Measurements from ENCODE around the gene MAN1C1. TPM values are rescaled to one million over a fixed set of nuclear protein-coding genes. Genes with fewer than 3 reads are reported as not detected.
"Not testable (repeated sequence)": the region's sequence is repeated elsewhere in the genome, so short reads cannot be mapped to it uniquely, and the experiment has no call there.

Gene MAN1C1
- total and polyA plus RNA-seq, 10 of the 15 experiments (the other 5 are each of a cell fraction or from before 2014, with no cell fraction given), result 0.12 to 0.56 (median 0.22) TPM; not detected in 3

DNA sequence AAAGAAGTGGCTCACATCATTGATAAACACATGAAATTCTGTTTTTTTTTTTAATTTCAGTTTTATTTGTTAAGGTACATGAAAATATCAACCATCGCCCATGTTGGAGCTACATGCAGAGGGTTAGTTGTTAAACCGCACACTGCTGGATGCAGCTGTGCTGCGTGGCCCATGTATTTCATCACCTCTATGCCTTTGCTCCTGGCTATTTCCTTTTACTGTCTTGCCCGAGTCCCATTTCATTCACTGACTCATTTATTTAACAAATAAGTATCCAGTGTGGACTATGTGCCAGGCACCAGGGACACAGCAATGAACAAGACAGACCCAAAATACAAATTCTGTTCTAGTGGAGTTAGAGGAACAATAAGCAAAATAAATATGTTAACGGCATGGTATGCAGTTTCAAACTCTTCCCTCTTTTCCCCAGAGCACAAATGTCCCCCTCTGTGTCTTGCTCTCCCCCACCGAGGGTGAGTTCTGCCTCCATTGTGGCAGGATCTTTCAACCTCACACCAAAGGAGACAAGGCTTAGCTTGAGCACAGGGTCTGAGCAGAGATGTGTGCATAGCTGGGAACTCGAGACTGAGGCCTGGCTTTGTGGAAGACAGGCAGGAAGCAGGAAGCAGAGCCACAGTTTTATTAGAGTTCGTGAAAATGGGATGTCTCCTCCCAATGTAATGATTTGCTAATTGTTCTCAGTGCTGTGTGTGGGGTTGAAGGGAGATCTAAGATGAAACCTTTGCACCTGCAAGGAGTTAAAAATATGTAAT, 44.6 kb downstream of the MAN1C1 start (continued):
- TF ChIP-seq ZNF207 (IDR thresholded peaks at IDR 0.05; ENCODE audit: borderline replicate concordance) (no peak), CREB1 (IDR thresholded peaks at IDR 0.05; ENCODE audit: low read depth) (no peak), JUND (IDR thresholded peaks at IDR 0.05; ENCODE audit: low read depth, low read length) (no peak)
- TF ChIP-seq, protein P1, sequence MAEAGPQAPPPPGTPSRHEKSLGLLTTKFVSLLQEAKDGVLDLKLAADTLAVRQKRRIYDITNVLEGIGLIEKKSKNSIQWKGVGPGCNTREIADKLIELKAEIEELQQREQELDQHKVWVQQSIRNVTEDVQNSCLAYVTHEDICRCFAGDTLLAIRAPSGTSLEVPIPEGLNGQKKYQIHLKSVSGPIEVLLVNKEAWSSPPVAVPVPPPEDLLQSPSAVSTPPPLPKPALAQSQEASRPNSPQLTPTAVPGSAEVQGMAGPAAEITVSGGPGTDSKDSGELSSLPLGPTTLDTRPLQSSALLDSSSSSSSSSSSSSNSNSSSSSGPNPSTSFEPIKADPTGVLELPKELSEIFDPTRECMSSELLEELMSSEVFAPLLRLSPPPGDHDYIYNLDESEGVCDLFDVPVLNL (IDR thresholded peaks at IDR 0.05; ENCODE audit: low read depth, low read length), result no peak
- TF ChIP-seq, protein P2, sequence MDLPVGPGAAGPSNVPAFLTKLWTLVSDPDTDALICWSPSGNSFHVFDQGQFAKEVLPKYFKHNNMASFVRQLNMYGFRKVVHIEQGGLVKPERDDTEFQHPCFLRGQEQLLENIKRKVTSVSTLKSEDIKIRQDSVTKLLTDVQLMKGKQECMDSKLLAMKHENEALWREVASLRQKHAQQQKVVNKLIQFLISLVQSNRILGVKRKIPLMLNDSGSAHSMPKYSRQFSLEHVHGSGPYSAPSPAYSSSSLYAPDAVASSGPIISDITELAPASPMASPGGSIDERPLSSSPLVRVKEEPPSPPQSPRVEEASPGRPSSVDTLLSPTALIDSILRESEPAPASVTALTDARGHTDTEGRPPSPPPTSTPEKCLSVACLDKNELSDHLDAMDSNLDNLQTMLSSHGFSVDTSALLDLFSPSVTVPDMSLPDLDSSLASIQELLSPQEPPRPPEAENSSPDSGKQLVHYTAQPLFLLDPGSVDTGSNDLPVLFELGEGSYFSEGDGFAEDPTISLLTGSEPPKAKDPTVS (IDR thresholded peaks at IDR 0.05; ENCODE audit: low read depth, low read length), result no peak

DNA sequence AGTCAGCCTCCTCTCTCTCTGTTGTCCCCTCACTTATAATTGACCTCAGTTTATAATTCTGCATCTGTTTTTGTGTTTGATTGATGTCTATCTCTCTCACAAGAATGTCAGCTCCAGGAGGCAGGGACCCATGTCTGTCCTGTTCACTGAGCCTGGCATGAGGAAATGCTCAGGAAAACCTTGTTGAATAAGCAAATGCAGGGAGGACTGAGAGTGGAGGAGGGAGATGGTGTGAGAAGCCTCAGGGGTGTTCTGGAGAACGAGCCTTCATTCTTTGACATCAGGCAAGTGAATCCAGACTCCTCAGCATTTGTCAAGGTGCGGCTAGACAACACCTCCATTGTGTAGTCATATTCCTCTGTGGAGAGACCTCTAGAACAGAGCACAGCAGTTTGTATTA, 45.5 kb downstream of the MAN1C1 start:
- DNase-seq (ENCODE audit: low read depth, low spot score), result no peak
- Histone ChIP-seq H3K9ac (ENCODE audit: control insufficient read depth, insufficient read depth, low read length) (no peak overlapping the region), H2AFZ (ENCODE audit: control insufficient read depth, low read depth, low read length) (no peak overlapping the region), H4K20me1 (ENCODE audit: control insufficient read depth, insufficient read depth) (no peaks in the 10 kb centered on the region), H3K36me3 (ENCODE audit: control insufficient read depth in 2 of 2, insufficient read depth in 2 of 2, low read length in 1 of 2) (no peaks in the 10 kb centered on the region), H3K4me2 (ENCODE audit: control insufficient read depth, insufficient read depth) (no peak overlapping the region), H3K4me3 (no peak overlapping the region), H3K27ac (ENCODE audit: control insufficient read depth, insufficient read depth) (no peak overlapping the region), H3K79me2 (ENCODE audit: control insufficient read depth, insufficient read depth, low read length) (no peaks in the 10 kb centered on the region), H3K9me3 (replicated peaks; ENCODE audit: control insufficient read depth, insufficient read depth, low read length) (no peaks in the 10 kb centered on the region), H3K4me1 (ENCODE audit: control insufficient read depth, insufficient read depth, low read length) (no peaks in the 10 kb centered on the region), H3K27me3 (replicated peaks in 1 of 2; ENCODE audit: control insufficient read depth in 2 of 2, insufficient read depth in 2 of 2, low read length in 1 of 2) (peaks cover 0 to 7% of the 10 kb centered on the region in 2 experiments; a peak in 3 of 4 replicates)
- TF ChIP-seq MXI1 (IDR thresholded peaks at IDR 0.05; ENCODE audit: low read depth, low read length) (no peak), NFIC (IDR thresholded peaks at IDR 0.05; ENCODE audit: low read depth, low read length) (no peak), YY1 (IDR thresholded peaks at IDR 0.05; ENCODE audit: low read depth, low read length) (no peak)
- intact Hi-C loops (cut with micrococcal nuclease; ENCODE audit: unreplicated experiment) (no loop called here), in situ Hi-C loops (cut with MboI) (no loop called here)
- WGBS (ENCODE audit: insufficient coverage, insufficient replicate concordance, low lambda C conversion rate, missing lambda C conversion rate), result 47% methylated on average over 2 of the region's 2 CpGs
- POLR2A ChIA-PET, result no interaction called here
- RAD21 ChIA-PET (ENCODE audit: unreplicated experiment), result no interaction called here
- SMC1A ChIA-PET (ENCODE audit: uncharacterized antibody, unreplicated experiment), result no interaction called here
- ATAC-seq, result no peak
- CTCF ChIA-PET, result no interaction called here
- no peak for FAIRE-seq
- BruUV-seq (replicated peaks), result no TSS peak

DNA sequence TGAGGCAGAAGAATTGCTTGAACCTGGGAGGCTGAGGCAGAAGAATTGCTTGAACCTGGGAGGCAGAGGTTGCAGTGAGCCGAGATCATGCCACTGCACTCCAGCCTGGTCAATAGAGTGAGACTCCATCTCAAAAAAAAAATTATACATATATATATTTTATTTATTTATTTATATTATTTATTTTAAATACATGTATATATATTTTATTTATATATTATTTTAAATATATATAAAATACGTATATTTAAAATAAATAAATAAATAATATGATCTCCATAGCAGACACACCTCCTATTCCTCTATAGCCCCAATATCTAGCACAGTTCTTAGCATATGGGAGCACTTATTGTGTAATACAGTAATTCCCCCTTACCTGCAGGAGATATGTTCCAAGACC, 46.4 kb downstream of the MAN1C1 start:
- SMC1A ChIA-PET (ENCODE audit: uncharacterized antibody, unreplicated experiment); H3K27ac ChIP-seq (ENCODE audit: control insufficient read depth, insufficient read depth); ATAC-seq; H2AFZ ChIP-seq (ENCODE audit: control insufficient read depth, low read depth, low read length); in situ Hi-C loops (cut with MboI); H3K36me3 ChIP-seq (ENCODE audit: control insufficient read depth in 2 of 2, insufficient read depth in 2 of 2, low read length in 1 of 2); CTCF ChIA-PET; DNase-seq (ENCODE audit: low read depth, low spot score); H3K4me3 ChIP-seq; POLR2A ChIA-PET; H3K4me2 ChIP-seq (ENCODE audit: control insufficient read depth, insufficient read depth); H3K4me1 ChIP-seq (ENCODE audit: control insufficient read depth, insufficient read depth, low read length); H3K9me3 ChIP-seq (replicated peaks; ENCODE audit: control insufficient read depth, insufficient read depth, low read length); FAIRE-seq; RAD21 ChIA-PET (ENCODE audit: unreplicated experiment); intact Hi-C loops (cut with micrococcal nuclease; ENCODE audit: unreplicated experiment); BruUV-seq (replicated peaks); H3K27me3 ChIP-seq (replicated peaks in 1 of 2; ENCODE audit: control insufficient read depth in 2 of 2, insufficient read depth in 2 of 2, low read length in 1 of 2); H3K79me2 ChIP-seq (ENCODE audit: control insufficient read depth, insufficient read depth, low read length); H4K20me1 ChIP-seq (ENCODE audit: control insufficient read depth, insufficient read depth); H3K9ac ChIP-seq (ENCODE audit: control insufficient read depth, insufficient read depth, low read length): not testable (repeated sequence)
- WGBS (ENCODE audit: insufficient coverage, insufficient replicate concordance, low lambda C conversion rate, missing lambda C conversion rate), result 74% methylated on average over 2 of the region's 2 CpGs

Measured in GM12878 (cell line).